Mesenchymal stem cell (in vitro differentiated cells and primary cell): ENCODE measurements around the gene AMIGO2.
"Not testable (repeated sequence)": the region's sequence is repeated elsewhere in the genome, so short reads cannot be mapped to it uniquely, and the experiment has no call there.

Experiments
- DNase-seq: peaks from one replicate; pipeline ENCODE4 v3.0.0-alpha.2; 2013
- H2AFZ ChIP-seq: one replicate; pipeline ENCODE4 v1.6.1; 2013; ENCODE audit warnings: low read depth, mild to moderate bottlenecking, control low read depth, inconsistent platforms, low read length, moderate library complexity
- H2AK5ac ChIP-seq: 2 replicates; pipeline ENCODE4 v1.6.1; 2013; ENCODE audit warnings: low read length, moderate library complexity, mild to moderate bottlenecking, inconsistent platforms; ENCODE audit not compliant: severe bottlenecking
- H2BK120ac ChIP-seq: one replicate; pipeline ENCODE4 v1.6.1; 2013; ENCODE audit warnings: low read depth, mild to moderate bottlenecking, inconsistent platforms, low read length, moderate library complexity
- H2BK12ac ChIP-seq, 2 experiments: one replicate each; pipeline ENCODE4 v1.6.1; 2013; ENCODE audit warnings: inconsistent platforms in 2 of 2, low read length in 2 of 2, mild to moderate bottlenecking in 2 of 2, moderate library complexity in 2 of 2, control low read depth in 1 of 2
- H2BK15ac ChIP-seq: one replicate; pipeline ENCODE4 v1.6.1; 2013; ENCODE audit warnings: mild to moderate bottlenecking, low read depth, inconsistent platforms; ENCODE audit not compliant: poor library complexity, severe bottlenecking
- H2BK5ac ChIP-seq: 2 replicates; pipeline ENCODE4 v1.6.1; 2013; ENCODE audit warnings: low read depth, mild to moderate bottlenecking, low read length, control low read depth, inconsistent platforms; ENCODE audit not compliant: poor library complexity, severe bottlenecking
- H3K14ac ChIP-seq, 2 experiments: one replicate each; pipeline ENCODE4 v1.6.1; 2013; ENCODE audit warnings: inconsistent platforms in 2 of 2, low read length in 2 of 2, control low read depth in 1 of 2, mild to moderate bottlenecking in 1 of 2, moderate library complexity in 1 of 2
- H3K18ac ChIP-seq, 2 experiments: one replicate each; pipeline ENCODE4 v1.6.1; 2013; ENCODE audit warnings: inconsistent platforms in 2 of 2, low read length in 2 of 2, control low read depth in 1 of 2, low read depth in 1 of 2, mild to moderate bottlenecking in 1 of 2
- H3K23ac ChIP-seq, 2 experiments: one replicate each; pipeline ENCODE4 v1.6.1; 2013; ENCODE audit warnings: inconsistent platforms in 2 of 2, low read length in 2 of 2, mild to moderate bottlenecking in 2 of 2, moderate library complexity in 2 of 2, control low read depth in 1 of 2
- H3K27ac ChIP-seq: 2 replicates; pipeline ENCODE4 v1.5.1; 2013; ENCODE audit warnings: mild to moderate bottlenecking, moderate library complexity, low read length, control low read depth, inconsistent platforms; ENCODE audit not compliant: poor library complexity, severe bottlenecking
- H3K27me3 ChIP-seq, 2 experiments: 2 replicates each; pipeline versions ENCODE4 v1.6.1 to v1.7.0; 2013; ENCODE audit warnings: low read length in 2 of 2, mild to moderate bottlenecking in 2 of 2, moderate library complexity in 2 of 2, control low read depth in 1 of 2, inconsistent platforms in 1 of 2; ENCODE audit not compliant: control insufficient read depth in 1 of 2, insufficient read depth in 1 of 2
- H3K36me3 ChIP-seq, 2 experiments: 2 replicates each; pipeline versions ENCODE4 v1.6.1 to v1.7.0; 2013; ENCODE audit warnings: low read length in 2 of 2, control low read depth in 1 of 2, inconsistent platforms in 1 of 2, low read depth in 1 of 2, mild to moderate bottlenecking in 1 of 2; ENCODE audit not compliant: insufficient read depth in 2 of 2, control insufficient read depth in 1 of 2
- H3K4ac ChIP-seq, 2 experiments: one replicate each; pipeline ENCODE4 v1.6.1; 2013; ENCODE audit warnings: inconsistent platforms in 2 of 2, low read length in 2 of 2, mild to moderate bottlenecking in 2 of 2, moderate library complexity in 2 of 2, control low read depth in 1 of 2, low read depth in 1 of 2
- H3K4me1 ChIP-seq: 2 replicates; pipeline ENCODE4 v1.6.1; 2013; ENCODE audit warnings: low read depth, low read length, control low read depth; ENCODE audit not compliant: control insufficient read depth, insufficient read depth
- H3K4me2 ChIP-seq: 2 replicates; pipeline ENCODE4 v1.6.1; 2013; ENCODE audit warnings: low read length, mild to moderate bottlenecking, inconsistent platforms; ENCODE audit not compliant: poor library complexity, severe bottlenecking
- H3K4me3 ChIP-seq, 2 experiments: 2 replicates each; pipeline versions ENCODE4 v1.5.1 to v1.7.0; 2013; ENCODE audit warnings: low read length in 2 of 2, mild to moderate bottlenecking in 2 of 2, control low read depth in 1 of 2, low read depth in 1 of 2; ENCODE audit not compliant: insufficient read depth in 1 of 2
- H3K79me1 ChIP-seq: replicated peaks from 2 replicates; pipeline ENCODE4 v1.6.1; 2013; ENCODE audit warnings: mild to moderate bottlenecking, control low read depth, low read length, inconsistent platforms; ENCODE audit not compliant: poor library complexity, severe bottlenecking
- H3K9ac ChIP-seq: 2 replicates; pipeline ENCODE4 v1.7.0; 2013; ENCODE audit warnings: mild to moderate bottlenecking, low read length, moderate library complexity
- H3K9me3 ChIP-seq: 2 replicates; pipeline ENCODE4 v1.7.0; 2013; ENCODE audit warnings: mild to moderate bottlenecking, low read length; ENCODE audit not compliant: control insufficient read depth
- H4K8ac ChIP-seq: one replicate; pipeline ENCODE4 v1.6.1; 2013; ENCODE audit warnings: inconsistent platforms, mild to moderate bottlenecking, low read length, moderate library complexity
- H4K91ac ChIP-seq: one replicate; pipeline ENCODE4 v1.6.1; 2013; ENCODE audit warnings: mild to moderate bottlenecking, low read length, inconsistent platforms
- WGBS: methylation state at CpG from one replicate; pipeline ENCODE4 v1.1.7; 2013; ENCODE audit warnings: mixed read lengths; 5-methylcytosine and 5-hydroxymethylcytosine counted together

AMIGO2 gene

DNA sequence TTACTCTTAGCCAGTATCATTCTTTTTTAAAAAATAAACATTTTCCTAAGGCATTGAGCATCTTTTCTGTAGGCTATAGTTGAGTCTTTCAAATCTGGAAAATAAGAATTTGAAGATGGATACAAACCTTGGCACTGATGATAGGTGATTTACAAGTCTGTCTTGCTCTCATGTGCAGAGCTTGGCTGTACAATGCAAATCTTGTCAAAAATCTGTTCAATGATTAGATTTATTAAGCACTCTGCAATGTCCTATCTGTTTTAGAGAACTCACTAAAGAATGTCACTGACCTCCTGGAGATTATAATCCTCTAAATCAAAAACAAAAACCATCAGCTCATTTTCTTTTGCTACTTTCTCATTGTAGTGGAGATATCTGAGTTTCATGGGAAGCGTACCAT, 42.8 kb upstream of the AMIGO2 start:
- no peak for DNase-seq
- Histone ChIP-seq H3K27ac (no peak overlapping the region), H3K4me1 (no peaks in the 10 kb centered on the region), H3K4me3 (no peak overlapping the region), H3K4ac (no peak overlapping the region), H2BK12ac (no peak overlapping the region), H4K8ac (no peak overlapping the region), H2BK15ac (no peak overlapping the region), H3K14ac (no peak overlapping the region), H4K91ac (no peak overlapping the region), H2BK5ac (no peak overlapping the region), H2AFZ (no peak overlapping the region), H3K9ac (no peak overlapping the region), H3K18ac (no peak overlapping the region), H3K27me3 (no peaks in the 10 kb centered on the region), H3K23ac (no peak overlapping the region), H3K4me2 (no peak overlapping the region), H2AK5ac (no peak overlapping the region), H3K9me3 (peaks cover 4% of the 10 kb centered on the region), H3K79me1 (no peaks in the 10 kb centered on the region), H2BK120ac (no peak overlapping the region), H3K36me3 (no peaks in the 10 kb centered on the region)
- no CpG with 5 or more reads among the region's 1 CpG for WGBS

GRCh38 chr12:47121146-47121545, 41.4 kb upstream of the AMIGO2 start:
- Histone ChIP-seq H3K4me3 (no peak overlapping the region), H3K4me2 (no peak overlapping the region), H2BK120ac (no peak overlapping the region), H2AFZ (no peak overlapping the region), H2BK15ac (no peak overlapping the region), H3K36me3 (no peaks in the 10 kb centered on the region), H2BK5ac (no peak overlapping the region), H3K23ac (no peak overlapping the region), H3K9me3 (peaks cover 4% of the 10 kb centered on the region), H3K79me1 (no peaks in the 10 kb centered on the region), H3K4ac (no peak overlapping the region), H3K4me1 (no peaks in the 10 kb centered on the region), H3K14ac (no peak overlapping the region), H3K18ac (no peak overlapping the region), H4K8ac (no peak overlapping the region), H3K27ac (no peak overlapping the region), H2BK12ac (no peak overlapping the region), H3K27me3 (no peaks in the 10 kb centered on the region), H2AK5ac (no peak overlapping the region), H3K9ac (no peak overlapping the region), H4K91ac (no peak overlapping the region)
- WGBS: 100% methylated on average over 2 of the region's 5 CpGs
- DNase-seq: no peak

GRCh38 chr12:47120736-47121135, 41.0 kb upstream of the AMIGO2 start:
- Histone ChIP-seq H2AFZ (no peak overlapping the region), H3K4me2 (no peak overlapping the region), H3K9me3 (peaks cover 4% of the 10 kb centered on the region), H3K4ac (no peak overlapping the region), H2BK5ac (no peak overlapping the region), H2BK120ac (no peak overlapping the region), H3K23ac (no peak overlapping the region), H3K36me3 (no peaks in the 10 kb centered on the region), H3K27me3 (no peaks in the 10 kb centered on the region), H3K4me3 (no peak overlapping the region), H3K14ac (no peak overlapping the region), H3K9ac (no peak overlapping the region), H4K91ac (no peak overlapping the region), H2BK12ac (no peak overlapping the region), H3K4me1 (no peaks in the 10 kb centered on the region), H3K27ac (no peak overlapping the region), H2AK5ac (no peak overlapping the region), H3K18ac (no peak overlapping the region), H2BK15ac (no peak overlapping the region), H3K79me1 (no peaks in the 10 kb centered on the region), H4K8ac (no peak overlapping the region)
- DNase-seq: no peak
- 97% methylated on average over 2 of the region's 3 CpGs for WGBS

GRCh38 chr12:47117305-47117704, 37.5 kb upstream of the AMIGO2 start:
- not testable (repeated sequence) for H3K14ac ChIP-seq, H2BK15ac ChIP-seq, H3K4me3 ChIP-seq, H3K9me3 ChIP-seq, H4K8ac ChIP-seq, H2AFZ ChIP-seq, DNase-seq, H2AK5ac ChIP-seq, H2BK120ac ChIP-seq, H3K27ac ChIP-seq, H2BK12ac ChIP-seq, H3K36me3 ChIP-seq, H3K79me1 ChIP-seq, H2BK5ac ChIP-seq, H3K9ac ChIP-seq, H3K4me2 ChIP-seq, H3K27me3 ChIP-seq, H3K4ac ChIP-seq, H3K23ac ChIP-seq, H3K4me1 ChIP-seq, H4K91ac ChIP-seq, H3K18ac ChIP-seq
- 100% methylated on average over 1 of the region's 3 CpGs for WGBS
